HepG2 (cell line): Measurements from ENCODE around the gene TNFRSF6B. TPM values are rescaled to one million over a fixed set of nuclear protein-coding genes. Genes with fewer than 3 reads are reported as not detected.

Source experiments
- AGO2 ChIP-seq: fragments of 200-400 bp; formaldehyde crosslinking; optimal IDR thresholded peaks from 2 replicates; pipeline ENCODE3; 2017; ENCODE audit warnings: mild to moderate bottlenecking, low read depth, low read length, moderate library complexity
- ARNT2 ChIP-seq: sonication (generic); formaldehyde crosslinking; IDR thresholded peaks from 2 replicates; pipeline ENCODE4 v1.8.0; 2022; ENCODE audit warnings: mild to moderate bottlenecking, low read depth, missing genetic modification reagents, moderate library complexity
- MBNL3 ChIP-seq: fragments of 250-450 bp; sonication (Bioruptor Pico); conservative IDR thresholded peaks from 2 replicates; pipeline ENCODE4 v1.8.0; 2022; ENCODE audit warnings: mild to moderate bottlenecking, inconsistent platforms
- NCOR1 ChIP-seq: fragments of 200-600 bp; sonication (generic); IDR thresholded peaks from 2 replicates; pipeline ENCODE4 v1.7.0; 2017; ENCODE audit warnings: antibody characterized with exemption, low read length, borderline replicate concordance
- RORA ChIP-seq: sonication (generic); formaldehyde crosslinking; IDR thresholded peaks from 2 replicates; pipeline ENCODE4 v1.5.0; 2020; ENCODE audit warnings: mild to moderate bottlenecking, missing genetic modification reagents, moderate library complexity
- SP2 ChIP-seq: sonication (generic); formaldehyde crosslinking; IDR thresholded peaks from 2 replicates; pipeline ENCODE4 v1.5.1; 2020; ENCODE audit warnings: mild to moderate bottlenecking, missing genetic modification reagents
- SSRP1 ChIP-seq: IDR thresholded peaks from 2 replicates; pipeline ENCODE4 v1.6.1; 2016; ENCODE audit warnings: control low read depth
- TOPORS ChIP-seq: sonication (generic); formaldehyde crosslinking; IDR thresholded peaks from 2 replicates; pipeline ENCODE4 v1.8.0; 2023; ENCODE audit warnings: mild to moderate bottlenecking, missing genetic modification reagents
- U2AF1 ChIP-seq: fragments of 200-400 bp; formaldehyde crosslinking; optimal IDR thresholded peaks from 2 replicates; pipeline ENCODE3; 2017; ENCODE audit warnings: mild to moderate bottlenecking, low read depth, low read length
- ZNF446 ChIP-seq: sonication (generic); formaldehyde crosslinking; IDR thresholded peaks from 2 replicates; pipeline ENCODE4 v1.5.0; 2020; ENCODE audit warnings: mild to moderate bottlenecking, missing genetic modification reagents
- ZNF552 ChIP-seq: sonication (generic); formaldehyde crosslinking; IDR thresholded peaks from 2 replicates; pipeline ENCODE4 v1.9.0; 2022; ENCODE audit warnings: missing genetic modification reagents, mild to moderate bottlenecking, borderline replicate concordance
- ZNF781 ChIP-seq: sonication (generic); formaldehyde crosslinking; IDR thresholded peaks from 2 replicates; pipeline ENCODE4 v1.5.1; 2020; ENCODE audit warnings: borderline replicate concordance, mild to moderate bottlenecking, missing genetic modification reagents; ENCODE audit errors: not compliant biosample characterization
- polyA plus RNA-seq, 8 experiments: library from polyadenylated mRNA; depleted of rRNA in 3 of 8; stranded (reverse) in 7 of 8; unstranded in 1 of 8; fragments of >200 nt; fragmentation: Illumina TruSeq in 4 of 8; extraction: Trizol in 4 of 8; gene quantifications; 2 replicates each; pipeline versions ENCODE4 v1.2.1 to v1.2.3, GENCODE V29; 2011 to 2016; ENCODE audit warnings: low read depth in 4 of 8, missing spikeins in 1 of 8, mixed read lengths in 1 of 8; ENCODE audit not compliant: insufficient read depth in 1 of 8
- total RNA-seq, 5 experiments: library from RNA; depleted of rRNA; stranded (reverse); fragments of >200 nt; fragmentation: Illumina TruSeq; extraction: Trizol; gene quantifications; 2 replicates each; pipeline ENCODE4 v1.2.3, GENCODE V29; 2016; ENCODE audit warnings: low read depth in 1 of 5
- TF ChIP-seq, protein P1 (sequence below): sonication (generic); formaldehyde crosslinking; IDR thresholded peaks from 2 replicates; pipeline ENCODE4 v1.5.1; 2020; ENCODE audit warnings: mild to moderate bottlenecking, missing genetic modification reagents, moderate library complexity
- TF ChIP-seq, protein P2 (sequence below): sonication (generic); formaldehyde crosslinking; IDR thresholded peaks from 2 replicates; pipeline ENCODE4 v1.5.1; 2020; ENCODE audit warnings: missing genetic modification reagents, mild to moderate bottlenecking, borderline replicate concordance
- TF ChIP-seq, protein P3 (sequence below): sonication (generic); formaldehyde crosslinking; IDR thresholded peaks from 2 replicates; pipeline ENCODE4 v1.5.0; 2020; ENCODE audit warnings: mild to moderate bottlenecking, missing genetic modification reagents, moderate library complexity
- TF ChIP-seq, protein P4 (sequence below): sonication (generic); formaldehyde crosslinking; IDR thresholded peaks from 2 replicates; pipeline ENCODE4 v1.4.0; 2020; ENCODE audit warnings: missing genetic modification reagents
- TF ChIP-seq, protein P5 (sequence below): sonication (generic); formaldehyde crosslinking; IDR thresholded peaks from 2 replicates; pipeline ENCODE4 v1.8.1; 2023; ENCODE audit warnings: mild to moderate bottlenecking, missing genetic modification reagents, borderline replicate concordance

The TNFRSF6B gene
- total and polyA plus RNA-seq, 2 of the 13 experiments (the other 11 are each of a cell fraction or from before 2014, with no cell fraction given) = 0.24 TPM; not detected in 1

DNA sequence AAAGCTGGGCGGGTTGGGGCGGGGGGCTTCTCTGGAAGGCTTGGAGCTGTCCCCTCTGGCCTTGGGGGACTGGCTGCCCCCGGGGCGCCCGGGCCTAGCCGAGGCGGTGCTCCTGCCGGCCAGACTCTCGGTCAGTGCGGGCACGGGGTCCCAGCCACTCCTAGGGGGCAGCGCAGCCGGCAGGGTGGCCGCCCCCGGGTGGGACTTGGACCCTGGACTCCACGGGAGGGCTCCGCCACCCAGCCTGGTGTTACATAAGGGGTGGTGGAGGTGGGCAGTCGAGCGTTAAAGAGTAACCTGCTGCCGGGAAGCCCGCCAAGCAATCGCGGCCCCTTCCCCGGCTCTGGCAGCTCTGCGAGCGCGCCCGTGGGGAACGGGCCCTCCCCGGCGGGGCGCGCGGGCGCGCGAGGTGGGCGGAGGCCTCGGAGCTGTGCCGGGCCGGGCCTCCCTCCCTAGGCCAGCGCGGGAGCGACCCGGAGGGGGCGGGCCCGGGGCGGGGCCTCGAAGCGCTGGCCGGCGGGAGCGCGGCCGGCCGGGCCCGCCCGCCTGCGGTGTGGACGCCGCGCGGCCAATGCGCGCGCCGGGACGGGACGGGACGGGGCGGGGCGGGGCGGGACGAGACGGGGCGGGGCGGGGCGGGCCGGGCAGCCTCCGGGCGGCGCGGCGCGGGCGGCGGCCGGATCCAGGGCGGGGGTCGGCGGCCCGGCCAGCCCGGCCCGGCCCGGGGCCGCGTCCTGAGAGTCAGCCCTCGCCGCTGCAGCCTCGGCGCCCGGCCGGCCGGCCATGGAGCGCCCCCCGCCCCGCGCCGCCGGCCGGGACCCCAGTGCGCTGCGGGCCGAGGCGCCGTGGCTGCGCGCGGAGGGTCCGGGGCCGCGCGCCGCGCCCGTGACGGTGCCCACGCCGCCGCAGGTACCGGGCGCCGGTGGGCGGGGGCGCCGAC, 42.9 kb downstream of the TNFRSF6B start, which contains the start of gene SLC2A4RG (continued):
- TF ChIP-seq, protein P1, sequence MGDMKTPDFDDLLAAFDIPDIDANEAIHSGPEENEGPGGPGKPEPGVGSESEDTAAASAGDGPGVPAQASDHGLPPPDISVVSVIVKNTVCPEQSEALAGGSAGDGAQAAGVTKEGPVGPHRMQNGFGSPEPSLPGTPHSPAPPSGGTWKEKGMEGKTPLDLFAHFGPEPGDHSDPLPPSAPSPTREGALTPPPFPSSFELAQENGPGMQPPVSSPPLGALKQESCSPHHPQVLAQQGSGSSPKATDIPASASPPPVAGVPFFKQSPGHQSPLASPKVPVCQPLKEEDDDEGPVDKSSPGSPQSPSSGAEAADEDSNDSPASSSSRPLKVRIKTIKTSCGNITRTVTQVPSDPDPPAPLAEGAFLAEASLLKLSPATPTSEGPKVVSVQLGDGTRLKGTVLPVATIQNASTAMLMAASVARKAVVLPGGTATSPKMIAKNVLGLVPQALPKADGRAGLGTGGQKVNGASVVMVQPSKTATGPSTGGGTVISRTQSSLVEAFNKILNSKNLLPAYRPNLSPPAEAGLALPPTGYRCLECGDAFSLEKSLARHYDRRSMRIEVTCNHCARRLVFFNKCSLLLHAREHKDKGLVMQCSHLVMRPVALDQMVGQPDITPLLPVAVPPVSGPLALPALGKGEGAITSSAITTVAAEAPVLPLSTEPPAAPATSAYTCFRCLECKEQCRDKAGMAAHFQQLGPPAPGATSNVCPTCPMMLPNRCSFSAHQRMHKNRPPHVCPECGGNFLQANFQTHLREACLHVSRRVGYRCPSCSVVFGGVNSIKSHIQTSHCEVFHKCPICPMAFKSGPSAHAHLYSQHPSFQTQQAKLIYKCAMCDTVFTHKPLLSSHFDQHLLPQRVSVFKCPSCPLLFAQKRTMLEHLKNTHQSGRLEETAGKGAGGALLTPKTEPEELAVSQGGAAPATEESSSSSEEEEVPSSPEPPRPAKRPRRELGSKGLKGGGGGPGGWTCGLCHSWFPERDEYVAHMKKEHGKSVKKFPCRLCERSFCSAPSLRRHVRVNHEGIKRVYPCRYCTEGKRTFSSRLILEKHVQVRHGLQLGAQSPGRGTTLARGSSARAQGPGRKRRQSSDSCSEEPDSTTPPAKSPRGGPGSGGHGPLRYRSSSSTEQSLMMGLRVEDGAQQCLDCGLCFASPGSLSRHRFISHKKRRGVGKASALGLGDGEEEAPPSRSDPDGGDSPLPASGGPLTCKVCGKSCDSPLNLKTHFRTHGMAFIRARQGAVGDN = peak; percentile 67
- TF ChIP-seq, protein P2, sequence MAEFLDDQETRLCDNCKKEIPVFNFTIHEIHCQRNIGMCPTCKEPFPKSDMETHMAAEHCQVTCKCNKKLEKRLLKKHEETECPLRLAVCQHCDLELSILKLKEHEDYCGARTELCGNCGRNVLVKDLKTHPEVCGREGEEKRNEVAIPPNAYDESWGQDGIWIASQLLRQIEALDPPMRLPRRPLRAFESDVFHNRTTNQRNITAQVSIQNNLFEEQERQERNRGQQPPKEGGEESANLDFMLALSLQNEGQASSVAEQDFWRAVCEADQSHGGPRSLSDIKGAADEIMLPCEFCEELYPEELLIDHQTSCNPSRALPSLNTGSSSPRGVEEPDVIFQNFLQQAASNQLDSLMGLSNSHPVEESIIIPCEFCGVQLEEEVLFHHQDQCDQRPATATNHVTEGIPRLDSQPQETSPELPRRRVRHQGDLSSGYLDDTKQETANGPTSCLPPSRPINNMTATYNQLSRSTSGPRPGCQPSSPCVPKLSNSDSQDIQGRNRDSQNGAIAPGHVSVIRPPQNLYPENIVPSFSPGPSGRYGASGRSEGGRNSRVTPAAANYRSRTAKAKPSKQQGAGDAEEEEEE (CRISPR knock-in tag) = no peak
- TF ChIP-seq SSRP1 = no peak
- no peak for TF ChIP-seq ZNF781
- TF ChIP-seq, protein P3, sequence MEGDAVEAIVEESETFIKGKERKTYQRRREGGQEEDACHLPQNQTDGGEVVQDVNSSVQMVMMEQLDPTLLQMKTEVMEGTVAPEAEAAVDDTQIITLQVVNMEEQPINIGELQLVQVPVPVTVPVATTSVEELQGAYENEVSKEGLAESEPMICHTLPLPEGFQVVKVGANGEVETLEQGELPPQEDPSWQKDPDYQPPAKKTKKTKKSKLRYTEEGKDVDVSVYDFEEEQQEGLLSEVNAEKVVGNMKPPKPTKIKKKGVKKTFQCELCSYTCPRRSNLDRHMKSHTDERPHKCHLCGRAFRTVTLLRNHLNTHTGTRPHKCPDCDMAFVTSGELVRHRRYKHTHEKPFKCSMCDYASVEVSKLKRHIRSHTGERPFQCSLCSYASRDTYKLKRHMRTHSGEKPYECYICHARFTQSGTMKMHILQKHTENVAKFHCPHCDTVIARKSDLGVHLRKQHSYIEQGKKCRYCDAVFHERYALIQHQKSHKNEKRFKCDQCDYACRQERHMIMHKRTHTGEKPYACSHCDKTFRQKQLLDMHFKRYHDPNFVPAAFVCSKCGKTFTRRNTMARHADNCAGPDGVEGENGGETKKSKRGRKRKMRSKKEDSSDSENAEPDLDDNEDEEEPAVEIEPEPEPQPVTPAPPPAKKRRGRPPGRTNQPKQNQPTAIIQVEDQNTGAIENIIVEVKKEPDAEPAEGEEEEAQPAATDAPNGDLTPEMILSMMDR (CRISPR knock-in tag) = peak; percentile 54
- TF ChIP-seq, protein P4, sequence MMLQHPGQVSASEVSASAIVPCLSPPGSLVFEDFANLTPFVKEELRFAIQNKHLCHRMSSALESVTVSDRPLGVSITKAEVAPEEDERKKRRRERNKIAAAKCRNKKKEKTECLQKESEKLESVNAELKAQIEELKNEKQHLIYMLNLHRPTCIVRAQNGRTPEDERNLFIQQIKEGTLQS (CRISPR knock-in tag) = peak; percentile 43; the same call in 1 of the 2 replicates
- no peak for TF ChIP-seq MBNL3
- peak; percentile 80 for TF ChIP-seq TOPORS
- TF ChIP-seq ARNT2 (CRISPR knock-in tag) = peak; percentile 80; the same call in 1 of the 2 replicates
- TF ChIP-seq SP2 = no peak
- peak; percentile 95 for TF ChIP-seq ZNF552
- no peak for TF ChIP-seq RORA (CRISPR knock-in tag)
- TF ChIP-seq U2AF1 = peak; percentile 15
- TF ChIP-seq AGO2 = peak; percentile 98
- TF ChIP-seq ZNF446 = peak; percentile 90
- TF ChIP-seq, protein P5, sequence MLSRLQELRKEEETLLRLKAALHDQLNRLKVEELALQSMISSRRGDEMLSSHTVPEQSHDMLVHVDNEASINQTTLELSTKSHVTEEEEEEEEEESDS = 0 out of 2 replicates have a peak, but pooled peaks have one; percentile 67
- peak; percentile 87; the same call in 1 of the 2 replicates for TF ChIP-seq NCOR1
